OCI-LY3 (cell line): ENCODE data around the gene TMEM50B.

ENCODE experiments used
- CTCF ChIP-seq: fragments of 200-600, 300-600 bp; sonication (generic); IDR thresholded peaks from 2 replicates; pipeline ENCODE4 v1.5.1; 2014; ENCODE audit warnings: antibody characterized with exemption, low read length, low read depth
- EZH2phosphoT487 ChIP-seq: fragments of 200-600 bp; shearing (Covaris generic); IDR thresholded peaks from 2 replicates; pipeline ENCODE4 v1.6.1; 2018; ENCODE audit warnings: antibody characterized with exemption, mixed run types, low read depth

GRCh38 chr21:33424214-33424613, 55.6 kb downstream of the TMEM50B start:
- no peak for TF ChIP-seq CTCF
- no peak for TF ChIP-seq EZH2phosphoT487
